DOHH2 (cell line): ENCODE data around the gene ZSCAN30.

ENCODE experiments used
- CTCF ChIP-seq: fragments of 200-600 bp; sonication (generic); IDR thresholded peaks from one replicate; pipeline ENCODE4 v1.5.1; 2014; ENCODE audit warnings: antibody characterized with exemption, mild to moderate bottlenecking, low read depth, low read length; ENCODE audit not compliant: poor library complexity, severe bottlenecking
- EZH2phosphoT487 ChIP-seq: fragments of 200-600 bp; sonication (generic); IDR thresholded peaks from 2 replicates; pipeline ENCODE4 v1.6.1; 2017; ENCODE audit warnings: borderline replicate concordance, mild to moderate bottlenecking, antibody characterized with exemption, low read length, moderate library complexity, mixed read lengths

- TF ChIP-seq CTCF (no peak), EZH2phosphoT487 (no peak)
Measured at GRCh38 chr18:35267809-35268208, 22.2 kb downstream of the ZSCAN30 start.
